Measurements from ENCODE around the gene KDM6B. TPM values are rescaled to one million over a fixed set of nuclear protein-coding genes. Genes with fewer than 3 reads are reported as not detected.

The KDM6B gene
- total RNA-seq, 4 donors from 2014 or later, result 7.5 to 10.8 (median 9.7) TPM

DNA sequence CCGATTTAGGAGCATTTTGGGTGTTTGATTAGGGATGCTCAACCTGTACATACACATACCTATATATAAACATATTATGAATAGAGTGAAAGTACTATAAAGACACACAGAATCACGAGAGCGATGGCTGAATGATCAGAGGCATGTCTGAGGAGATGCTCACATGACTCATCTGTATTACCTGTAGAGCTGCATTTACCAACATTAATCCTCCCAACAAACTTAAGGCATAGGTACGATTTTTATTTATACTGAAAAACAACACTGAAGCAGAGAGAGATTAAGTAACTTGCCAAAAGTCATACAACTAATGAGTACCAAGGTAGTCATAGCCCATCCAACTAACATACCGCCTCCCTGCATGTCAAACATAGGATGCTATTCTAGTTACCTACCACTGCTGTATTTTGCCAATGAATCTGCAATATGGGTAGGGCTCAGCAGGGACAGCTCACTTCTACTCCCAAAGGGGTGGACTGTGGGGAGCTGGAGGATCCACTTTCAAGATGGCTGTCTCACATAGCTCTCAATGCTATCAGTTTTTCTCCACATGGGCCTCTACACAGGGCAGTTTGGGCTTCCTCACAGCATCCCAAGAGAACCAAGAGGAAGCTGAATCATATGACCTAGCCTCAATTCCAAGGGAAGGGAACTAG is 31.1 kb downstream of the KDM6B start:
- H3K4me1 ChIP-seq, result peaks cover 0 to 6% (median 0%) of the 10 kb centered on the region in 4 donors
- no peaks in the 10 kb centered on the region for H3K27me3 ChIP-seq
- H3K36me3 ChIP-seq, result peaks cover 0 to 23% (median 0%) of the 10 kb centered on the region in 3 donors
- DNase-seq (ENCODE audit: low spot score in 2 of 2), result no peak
- no peak for TF ChIP-seq POLR2A (IDR thresholded peaks at IDR 0.05)
- TF ChIP-seq, protein P1, sequence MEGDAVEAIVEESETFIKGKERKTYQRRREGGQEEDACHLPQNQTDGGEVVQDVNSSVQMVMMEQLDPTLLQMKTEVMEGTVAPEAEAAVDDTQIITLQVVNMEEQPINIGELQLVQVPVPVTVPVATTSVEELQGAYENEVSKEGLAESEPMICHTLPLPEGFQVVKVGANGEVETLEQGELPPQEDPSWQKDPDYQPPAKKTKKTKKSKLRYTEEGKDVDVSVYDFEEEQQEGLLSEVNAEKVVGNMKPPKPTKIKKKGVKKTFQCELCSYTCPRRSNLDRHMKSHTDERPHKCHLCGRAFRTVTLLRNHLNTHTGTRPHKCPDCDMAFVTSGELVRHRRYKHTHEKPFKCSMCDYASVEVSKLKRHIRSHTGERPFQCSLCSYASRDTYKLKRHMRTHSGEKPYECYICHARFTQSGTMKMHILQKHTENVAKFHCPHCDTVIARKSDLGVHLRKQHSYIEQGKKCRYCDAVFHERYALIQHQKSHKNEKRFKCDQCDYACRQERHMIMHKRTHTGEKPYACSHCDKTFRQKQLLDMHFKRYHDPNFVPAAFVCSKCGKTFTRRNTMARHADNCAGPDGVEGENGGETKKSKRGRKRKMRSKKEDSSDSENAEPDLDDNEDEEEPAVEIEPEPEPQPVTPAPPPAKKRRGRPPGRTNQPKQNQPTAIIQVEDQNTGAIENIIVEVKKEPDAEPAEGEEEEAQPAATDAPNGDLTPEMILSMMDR (IDR thresholded peaks at IDR 0.05), result no peak
- no peak for TF ChIP-seq EP300 (IDR thresholded peaks at IDR 0.05)
- no peak overlapping the region for H3K27ac ChIP-seq
- 85 to 93% methylated on average over 5 of the region's 5 CpGs for WGBS, 2 donors
- no peaks in the 10 kb centered on the region for H3K9me3 ChIP-seq
- no peak overlapping the region for H3K4me3 ChIP-seq

DNA sequence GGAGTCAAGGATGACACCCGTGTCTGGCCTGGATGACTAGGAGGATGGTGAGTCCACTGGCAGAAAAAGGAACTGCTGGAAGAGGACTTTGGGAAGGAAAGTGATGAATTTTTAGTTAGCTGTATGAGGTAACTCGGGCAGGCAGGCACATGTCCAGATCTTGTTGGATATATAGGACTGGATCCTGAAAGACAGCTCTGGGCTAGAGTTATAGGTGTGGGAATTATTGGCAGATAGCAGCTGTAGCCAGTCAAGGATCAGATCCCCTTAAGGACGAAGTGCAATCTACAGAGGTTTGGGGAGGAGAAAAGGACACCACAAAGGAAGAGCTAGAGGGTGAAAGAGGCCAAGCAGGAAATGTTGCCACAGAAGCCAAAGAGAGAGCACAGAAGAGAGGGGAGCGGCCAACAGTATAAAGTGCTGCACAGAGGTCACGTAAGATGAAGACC is 33.9 kb downstream of the KDM6B start:
- no peak overlapping the region for H3K27ac ChIP-seq
- no peak for DNase-seq (ENCODE audit: low spot score in 2 of 2)
- TF ChIP-seq, protein P1 (IDR thresholded peaks at IDR 0.05), result no peak
- TF ChIP-seq POLR2A (IDR thresholded peaks at IDR 0.05) (no peak), EP300 (IDR thresholded peaks at IDR 0.05) (no peak)
- H3K36me3 ChIP-seq, result peaks cover 0 to 10% (median 0%) of the 10 kb centered on the region in 3 donors
- 80 to 83% methylated on average over 5 of the region's 5 CpGs for WGBS, 2 donors
- H3K9me3 ChIP-seq, result no peaks in the 10 kb centered on the region
- peaks cover 0 to 3% (median 0%) of the 10 kb centered on the region in 4 donors for H3K4me1 ChIP-seq
- no peaks in the 10 kb centered on the region for H3K27me3 ChIP-seq
- H3K4me3 ChIP-seq, result no peak overlapping the region

DNA sequence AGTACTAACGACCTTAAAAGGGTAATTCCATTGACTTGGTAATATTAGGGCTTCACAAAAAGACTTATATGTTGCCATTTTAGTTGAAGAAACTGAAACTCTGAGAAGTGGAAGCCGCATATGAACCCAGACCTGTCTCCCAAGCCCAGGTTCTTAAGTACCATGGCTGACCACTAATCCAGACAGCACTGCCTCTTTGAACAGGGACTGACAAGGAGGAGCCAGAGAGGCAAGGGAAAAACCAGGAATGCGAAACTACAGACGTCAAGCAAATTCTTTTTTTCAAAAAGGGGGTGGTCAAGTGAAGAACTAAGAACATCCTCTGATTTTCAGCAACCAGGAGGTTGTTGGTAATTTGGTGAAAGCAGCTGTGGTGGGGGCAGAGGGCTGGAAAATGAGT is 39.0 kb downstream of the KDM6B start:
- Histone ChIP-seq H3K9me3 (no peaks in the 10 kb centered on the region), H3K27me3 (no peaks in the 10 kb centered on the region), H3K4me1 (no peaks in the 10 kb centered on the region), H3K4me3 (no peak overlapping the region), H3K27ac (no peak overlapping the region), H3K36me3 (no peaks in the 10 kb centered on the region)
- WGBS, 2 donors, result 63 to 72% methylated on average over 4 of the region's 4 CpGs
- DNase-seq (ENCODE audit: low spot score in 2 of 2), result no peak
- TF ChIP-seq EP300 (IDR thresholded peaks at IDR 0.05) (no peak), POLR2A (IDR thresholded peaks at IDR 0.05) (no peak)
- TF ChIP-seq, protein P1 (IDR thresholded peaks at IDR 0.05), result no peak

DNA sequence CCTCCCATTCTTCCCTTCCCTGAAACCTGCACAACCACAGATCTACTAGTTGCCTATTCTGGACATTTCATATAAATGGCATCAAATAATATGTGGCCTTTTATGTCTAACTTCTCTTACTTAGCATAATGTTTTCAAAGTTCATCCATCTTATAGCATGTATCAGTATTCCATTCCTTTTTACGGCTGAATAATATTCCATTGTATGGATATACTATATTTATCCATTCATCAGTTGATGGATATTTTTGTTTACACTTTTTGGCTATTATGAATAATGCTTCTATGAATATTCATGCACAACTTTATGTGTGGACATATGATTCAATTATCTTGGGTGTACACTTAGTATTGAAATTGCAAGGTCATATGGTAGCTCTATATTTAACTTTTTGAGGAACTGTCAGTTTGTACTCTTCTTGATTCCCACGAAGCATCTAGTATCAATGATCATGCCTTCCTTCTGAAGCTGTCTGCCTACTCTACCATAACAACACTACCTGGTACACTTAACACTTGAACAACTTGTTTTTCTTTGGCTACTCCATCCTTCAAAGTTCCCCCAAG is 41.9 kb downstream of the KDM6B start:
- Histone ChIP-seq H3K4me3 (no peak overlapping the region), H3K36me3 (peaks cover 0 to 17% (median 0%) of the 10 kb centered on the region in 3 donors), H3K27ac (no peak overlapping the region), H3K4me1 (peaks cover 0 to 15% (median 0%) of the 10 kb centered on the region in 4 donors), H3K9me3 (no peaks in the 10 kb centered on the region), H3K27me3 (no peaks in the 10 kb centered on the region)
- no peak for DNase-seq (ENCODE audit: low spot score in 2 of 2)
- WGBS, 2 donors, result 82 to 85% methylated on average over 2 of the region's 2 CpGs
- no peak for TF ChIP-seq POLR2A (IDR thresholded peaks at IDR 0.05)
- TF ChIP-seq, protein P1 (IDR thresholded peaks at IDR 0.05), result no peak
- TF ChIP-seq EP300 (IDR thresholded peaks at IDR 0.05), result no peak

DNA sequence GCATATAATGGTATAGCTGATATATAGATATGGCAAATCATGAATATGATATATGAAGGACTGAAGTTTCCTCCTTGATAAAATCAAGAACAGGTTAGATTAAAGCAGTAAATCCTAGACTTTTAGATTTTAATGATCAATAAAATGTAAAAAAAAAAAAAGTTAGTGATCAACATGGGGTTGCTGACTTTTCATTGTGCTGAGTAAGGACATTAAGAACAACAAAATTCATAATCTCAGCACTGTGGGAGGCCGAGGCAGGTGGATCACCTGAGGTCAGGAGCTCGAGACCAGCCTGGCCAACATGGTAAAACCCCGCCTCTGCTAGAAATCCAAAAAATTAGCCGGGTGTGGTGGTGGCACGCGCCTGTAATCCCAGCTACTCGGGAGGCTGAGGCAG is 44.2 kb downstream of the KDM6B start:
- Histone ChIP-seq H3K36me3 (peaks cover 0 to 17% (median 0%) of the 10 kb centered on the region in 3 donors), H3K4me3 (no peak overlapping the region), H3K9me3 (no peaks in the 10 kb centered on the region), H3K27me3 (no peaks in the 10 kb centered on the region), H3K27ac (no peak overlapping the region), H3K4me1 (peaks cover 0 to 38% (median 4%) of the 10 kb centered on the region in 4 donors)
- 91 to 94% methylated on average over 7 of the region's 7 CpGs for WGBS, 2 donors
- TF ChIP-seq, protein P1 (IDR thresholded peaks at IDR 0.05), result no peak
- no peak for TF ChIP-seq POLR2A (IDR thresholded peaks at IDR 0.05)
- TF ChIP-seq EP300 (IDR thresholded peaks at IDR 0.05), result no peak
- DNase-seq (ENCODE audit: low spot score in 2 of 2), result no peak
